Adrenal gland (tissue), 5 donors: ENCODE measurements around the gene RCL1.

Source experiments
- CTCF ChIP-seq, 6 experiments: fragments of 450-650 bp in 4 of 6; fragments of 200-600 bp in 2 of 6; sonication (generic) in 1 of 6; IDR thresholded peaks; 1 replicate in 5 of 6; 2 replicates in 1 of 6; pipeline versions ENCODE4 v1.5.1 to v1.8.0; 2016 to 2021; ENCODE audit warnings: antibody characterized with exemption in 6 of 6, mild to moderate bottlenecking in 2 of 6, moderate library complexity in 1 of 6
- POLR2A ChIP-seq, 2 donors: fragments of 450-650 bp; IDR thresholded peaks; one replicate each; pipeline ENCODE4 v1.6.1; 2017; ENCODE audit warnings: antibody characterized with exemption in 2 of 2, mild to moderate bottlenecking in 2 of 2, moderate library complexity in 1 of 2
- donor health status: DM: no; HTN: no; CAD: no.

GRCh38 chr9:4836676-4837075 is 43.9 kb downstream of the RCL1 start:
- no peak for TF ChIP-seq CTCF (IDR thresholded peaks at IDR 0.05)
- no peak for TF ChIP-seq POLR2A (IDR thresholded peaks at IDR 0.05)
